NCI-H1092 (cell line): ENCODE measurements around the gene SLC4A2.
"Not testable (repeated sequence)": the region's sequence is repeated elsewhere in the genome, so short reads cannot be mapped to it uniquely, and the experiment has no call there.

Experiments
- DNase-seq: peaks from one replicate; lab custom pipeline; 2025; lab: John Stamatoyannopoulos, UW

SLC4A2 gene

GRCh38 chr7:151025924-151026671 is 33.3 kb upstream of the SLC4A2 start:
- no peak for DNase-seq

- not testable (repeated sequence) for DNase-seq
Observed at GRCh38 chr7:151026771-151027727, 32.3 kb upstream of the SLC4A2 start.

- DNase-seq: not testable (repeated sequence)
Observed at GRCh38 chr7:151027728-151028130, 31.7 kb upstream of the SLC4A2 start.

- DNase-seq: peak; percentile 100
Observed at GRCh38 chr7:151028131-151028947, 31.1 kb upstream of the SLC4A2 start, which contains the start of gene ABCB8. TSS of gene ABCB8 (plus strand) at chr7:151028450. CDS start at chr7:151028516, 66 bp downstream.

GRCh38 chr7:151028948-151029501 is 30.4 kb upstream of the SLC4A2 start:
- DNase-seq: no peak

- no peak for DNase-seq
Observed at GRCh38 chr7:151031011-151031410, 28.4 kb upstream of the SLC4A2 start.

GRCh38 chr7:151032936-151033863 is 26.2 kb upstream of the SLC4A2 start:
- DNase-seq: no peak

- no peak for DNase-seq
Observed at GRCh38 chr7:151033864-151034249, 25.5 kb upstream of the SLC4A2 start.

GRCh38 chr7:151034312-151035025 is 24.9 kb upstream of the SLC4A2 start:
- DNase-seq: no peak

- DNase-seq: no peak
Observed at GRCh38 chr7:151035026-151035717, 24.2 kb upstream of the SLC4A2 start.

GRCh38 chr7:151035902-151036301 is 23.5 kb upstream of the SLC4A2 start:
- DNase-seq: no peak

- no peak for DNase-seq
Observed at GRCh38 chr7:151038951-151039849, 20.2 kb upstream of the SLC4A2 start.

GRCh38 chr7:151039850-151040548 is 19.4 kb upstream of the SLC4A2 start:
- DNase-seq: no peak

GRCh38 chr7:151040616-151041375 is 18.6 kb upstream of the SLC4A2 start:
- DNase-seq: no peak

GRCh38 chr7:151043449-151043848 is 15.9 kb upstream of the SLC4A2 start:
- not testable (repeated sequence) for DNase-seq

GRCh38 chr7:151043959-151044358 is 15.4 kb upstream of the SLC4A2 start:
- DNase-seq: no peak

GRCh38 chr7:151045262-151045661 is 14.1 kb upstream of the SLC4A2 start:
- DNase-seq: no peak
